AG04450 (cell line): ENCODE measurements around the gene GLRB. TPM values are rescaled to one million over a fixed set of nuclear protein-coding genes. Genes with fewer than 3 reads are reported as not detected.

ENCODE experiments used
- CTCF ChIA-PET: fragments of 300-600, 350-600 bp; formaldehyde crosslinking; extraction: SDS; loops from one replicate; lab custom pipeline; 2022; ENCODE audit warnings: antibody characterized with exemption, inconsistent platforms; lab: Charles Lee
- POLR2A ChIA-PET: fragments of 350-600 bp; formaldehyde crosslinking; extraction: SDS; loops from one replicate; lab custom pipeline; 2021; ENCODE audit warnings: antibody characterized with exemption, inconsistent platforms; lab: Yijun Ruan, JAX
- DNase-seq: peaks from one replicate; pipeline ENCODE4 v3.0.0-alpha.2; 2011; ENCODE audit warnings: low read depth, low spot score
- H3K27ac ChIP-seq: one replicate; pipeline ENCODE4 v1.5.1; 2012; ENCODE audit warnings: low read depth, low read length, control low read depth
- H3K27me3 ChIP-seq: one replicate; pipeline ENCODE4 v1.6.0; 2012; ENCODE audit warnings: low read length; ENCODE audit not compliant: control insufficient read depth, insufficient read depth
- H3K4me3 ChIP-seq: 2 replicates; pipeline ENCODE4 v1.5.1; 2011; ENCODE audit warnings: mild to moderate bottlenecking, low read depth, low read length, control low read depth
- H3K9me3 ChIP-seq: 2 replicates; pipeline ENCODE4 v1.5.1; 2012; ENCODE audit warnings: low read length; ENCODE audit not compliant: control insufficient read depth, insufficient read depth
- polyA minus RNA-seq: library from RNA; depleted of rRNA, polyadenylated mRNA; stranded (reverse); fragments of >200 nt; gene quantifications from 2 replicates; pipeline ENCODE4 v1.2.3, GENCODE V29; 2011; rRNA and poly(A)+ RNA removed
- polyA plus RNA-seq: library from polyadenylated mRNA; depleted of rRNA; stranded (reverse); fragments of >200 nt; gene quantifications from 2 replicates; pipeline ENCODE4 v1.2.3, GENCODE V29; 2011; rRNA removed
- TF ChIP-seq, protein P1 (sequence below): IDR thresholded peaks from 2 replicates; pipeline ENCODE4 v1.5.1; 2011; ENCODE audit warnings: low read depth, low read length, control low read depth, inconsistent platforms

Gene GLRB
- 8.3 and 11.8 TPM in 2 replicates for polyA plus RNA-seq
- polyA minus RNA-seq = 3.5 and 4.1 TPM in 2 replicates

DNA sequence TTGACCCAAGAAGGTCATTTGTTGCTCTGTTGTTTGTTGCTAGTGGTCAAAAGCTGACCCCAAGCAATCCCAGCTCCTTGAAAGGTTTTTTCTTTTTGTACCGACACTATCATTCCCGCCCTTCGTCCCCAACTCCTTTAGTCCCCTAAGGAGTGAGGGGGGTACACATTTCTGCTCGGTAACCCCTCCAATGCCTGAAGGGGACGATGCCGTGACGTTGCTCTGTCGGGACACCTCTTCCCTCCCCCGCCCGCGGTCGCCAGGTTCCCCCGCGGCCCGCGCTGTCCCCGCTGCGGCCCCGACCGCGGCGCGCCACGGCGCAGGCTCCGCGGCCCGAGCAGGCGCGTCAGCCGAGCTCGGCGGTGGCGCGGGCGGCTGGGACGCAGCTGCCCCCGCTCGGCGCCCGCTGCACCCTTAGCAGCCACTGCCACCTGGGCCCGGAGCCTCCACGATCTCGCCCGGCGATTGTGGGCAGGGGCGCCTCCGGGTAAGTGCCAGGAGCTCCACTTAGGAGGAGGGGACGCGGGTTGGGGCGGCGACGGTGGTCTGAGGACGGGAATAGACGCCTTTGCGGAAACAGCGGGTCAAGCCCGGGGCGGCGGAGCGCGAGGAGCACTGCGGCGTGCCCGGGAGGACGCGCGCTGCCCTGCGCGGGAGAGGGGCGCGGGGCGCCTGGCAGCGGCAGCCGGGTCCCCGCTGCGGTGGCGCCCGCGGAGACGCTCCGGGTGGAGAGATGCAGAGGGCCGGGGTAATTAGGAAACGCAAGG, at the start of gene GLRB:
GLRB (plus strand) TSS at position 340 of the 767 bp plus-strand sequence. CDS start 1,875 bp downstream, outside the sequence.
- Histone ChIP-seq H3K4me3 (peak within 1 kb of the TSS; percentile 77), H3K27me3 (no peaks in the 10 kb centered on the region), H3K27ac (no peak within 1 kb of the TSS), H3K9me3 (no peaks in the 10 kb centered on the region)
- ChIA-PET CTCF (interaction anchor here (0.6 to 1.7 kb wide), 3 partner anchors 31 to 601 kb away, joined by 3 to 5 read pairs (median 3); no protein-coding TSS in a partner anchor), POLR2A (no interaction called here)
- DNase-seq = no peak
- TF ChIP-seq, protein P1, sequence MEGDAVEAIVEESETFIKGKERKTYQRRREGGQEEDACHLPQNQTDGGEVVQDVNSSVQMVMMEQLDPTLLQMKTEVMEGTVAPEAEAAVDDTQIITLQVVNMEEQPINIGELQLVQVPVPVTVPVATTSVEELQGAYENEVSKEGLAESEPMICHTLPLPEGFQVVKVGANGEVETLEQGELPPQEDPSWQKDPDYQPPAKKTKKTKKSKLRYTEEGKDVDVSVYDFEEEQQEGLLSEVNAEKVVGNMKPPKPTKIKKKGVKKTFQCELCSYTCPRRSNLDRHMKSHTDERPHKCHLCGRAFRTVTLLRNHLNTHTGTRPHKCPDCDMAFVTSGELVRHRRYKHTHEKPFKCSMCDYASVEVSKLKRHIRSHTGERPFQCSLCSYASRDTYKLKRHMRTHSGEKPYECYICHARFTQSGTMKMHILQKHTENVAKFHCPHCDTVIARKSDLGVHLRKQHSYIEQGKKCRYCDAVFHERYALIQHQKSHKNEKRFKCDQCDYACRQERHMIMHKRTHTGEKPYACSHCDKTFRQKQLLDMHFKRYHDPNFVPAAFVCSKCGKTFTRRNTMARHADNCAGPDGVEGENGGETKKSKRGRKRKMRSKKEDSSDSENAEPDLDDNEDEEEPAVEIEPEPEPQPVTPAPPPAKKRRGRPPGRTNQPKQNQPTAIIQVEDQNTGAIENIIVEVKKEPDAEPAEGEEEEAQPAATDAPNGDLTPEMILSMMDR = no peak

DNA sequence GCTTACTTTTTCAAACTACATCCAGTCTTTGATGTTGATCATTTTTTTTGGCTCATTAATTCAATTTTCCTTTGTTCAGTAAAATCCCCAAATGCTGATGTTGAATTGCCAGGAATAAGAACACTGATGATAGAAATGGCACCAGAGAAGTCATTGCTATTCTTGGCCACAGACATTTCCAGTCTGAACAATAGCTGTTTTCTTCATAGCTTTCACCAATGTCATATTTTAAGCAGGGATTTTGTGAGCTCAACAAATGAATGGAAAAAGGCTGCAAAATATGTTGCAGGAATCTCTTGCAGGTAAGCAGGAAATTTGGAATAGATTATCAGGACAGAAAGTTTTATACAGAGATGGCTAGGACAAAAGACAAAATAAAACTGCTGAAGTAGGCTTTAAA, 40.5 kb upstream of the GLRB start:
- Histone ChIP-seq H3K9me3 (no peaks in the 10 kb centered on the region), H3K27me3 (no peaks in the 10 kb centered on the region), H3K4me3 (no peak overlapping the region), H3K27ac (no peak overlapping the region)
- no peak for DNase-seq
- ChIA-PET POLR2A (no interaction called here), CTCF (interaction anchor here (0.6 to 2.5 kb wide), 5 partner anchors 8 to 375 kb away, joined by 3 to 22 read pairs (median 7); no protein-coding TSS in a partner anchor)
- TF ChIP-seq, protein P1 = no peak

DNA sequence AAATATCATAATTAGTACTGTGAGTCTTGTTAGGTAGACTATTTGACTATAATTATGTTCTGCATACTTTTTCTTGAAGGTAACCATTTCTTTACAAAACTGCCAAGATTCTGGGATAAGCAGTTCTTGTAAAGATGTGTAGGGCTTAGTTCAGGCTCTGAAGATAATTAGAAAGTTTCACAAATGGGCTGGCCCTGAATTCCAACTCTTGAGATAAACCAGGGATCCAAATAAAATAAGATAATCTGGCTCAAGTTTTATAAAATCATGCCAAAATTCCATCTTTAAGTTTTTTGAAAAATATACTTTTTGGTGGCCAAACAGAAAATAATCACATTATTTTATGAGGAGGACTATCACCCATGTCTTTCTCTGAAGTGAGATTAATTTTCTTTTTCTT, 35.5 kb upstream of the GLRB start:
- ChIA-PET POLR2A (no interaction called here), CTCF (no interaction called here)
- no peak overlapping the region for H3K27ac ChIP-seq
- TF ChIP-seq, protein P1 = no peak
- no peak overlapping the region for H3K4me3 ChIP-seq
- no peak for DNase-seq
- no peaks in the 10 kb centered on the region for H3K9me3 ChIP-seq
- H3K27me3 ChIP-seq = no peaks in the 10 kb centered on the region

DNA sequence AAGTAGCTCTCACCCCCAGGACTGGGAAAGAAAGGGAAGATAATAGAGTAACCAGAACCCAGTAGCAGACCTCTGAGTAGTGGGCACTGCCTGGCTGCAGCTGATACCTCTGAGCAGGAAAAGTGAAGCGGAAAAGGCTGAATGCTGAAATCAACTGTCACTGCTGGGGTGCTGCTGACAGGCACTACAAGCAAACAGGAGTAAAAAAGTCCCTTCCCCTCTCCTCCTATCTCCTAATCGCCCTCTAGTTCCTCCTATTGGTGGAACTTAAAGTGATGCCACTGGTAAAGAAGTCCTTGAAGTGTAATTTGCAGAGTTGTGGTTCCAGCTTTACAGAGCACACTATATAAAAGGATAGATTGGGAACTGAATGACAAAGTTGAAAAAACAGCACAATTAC, 32.8 kb upstream of the GLRB start:
- Histone ChIP-seq H3K9me3 (no peaks in the 10 kb centered on the region), H3K27me3 (no peaks in the 10 kb centered on the region), H3K4me3 (no peak overlapping the region), H3K27ac (no peak overlapping the region)
- TF ChIP-seq, protein P1 = peak; percentile 44
- peak; percentile 6 for DNase-seq
- POLR2A ChIA-PET = no interaction called here
- CTCF ChIA-PET = interaction anchor here (0.9 to 1.5 kb wide), 6 partner anchors 8 to 568 kb away, joined by 3 to 11 read pairs (median 4); no protein-coding TSS in a partner anchor
